ENCODE measurements around the gene NLRX1. TPM values are rescaled to one million over a fixed set of nuclear protein-coding genes. Genes with fewer than 3 reads are reported as not detected.

Gene NLRX1
- total RNA-seq, 1 donor from 2014 or later = 9.3 TPM

- Mint-ChIP-seq H3K4me1 (peaks cover 22% of the 10 kb centered on the region), H3K9me3 (no peaks in the 10 kb centered on the region), H3K27me3 (ENCODE audit: low read depth) (no peaks in the 10 kb centered on the region), H3K4me3 (no peak overlapping the region), H3K36me3 (ENCODE audit: low read depth) (no peaks in the 10 kb centered on the region), H3K27ac (ENCODE audit: unreplicated experiment) (no peak overlapping the region)
- DNase-seq (ENCODE audit: low read depth, low spot score) = no peak
- TF ChIP-seq, protein P1, sequence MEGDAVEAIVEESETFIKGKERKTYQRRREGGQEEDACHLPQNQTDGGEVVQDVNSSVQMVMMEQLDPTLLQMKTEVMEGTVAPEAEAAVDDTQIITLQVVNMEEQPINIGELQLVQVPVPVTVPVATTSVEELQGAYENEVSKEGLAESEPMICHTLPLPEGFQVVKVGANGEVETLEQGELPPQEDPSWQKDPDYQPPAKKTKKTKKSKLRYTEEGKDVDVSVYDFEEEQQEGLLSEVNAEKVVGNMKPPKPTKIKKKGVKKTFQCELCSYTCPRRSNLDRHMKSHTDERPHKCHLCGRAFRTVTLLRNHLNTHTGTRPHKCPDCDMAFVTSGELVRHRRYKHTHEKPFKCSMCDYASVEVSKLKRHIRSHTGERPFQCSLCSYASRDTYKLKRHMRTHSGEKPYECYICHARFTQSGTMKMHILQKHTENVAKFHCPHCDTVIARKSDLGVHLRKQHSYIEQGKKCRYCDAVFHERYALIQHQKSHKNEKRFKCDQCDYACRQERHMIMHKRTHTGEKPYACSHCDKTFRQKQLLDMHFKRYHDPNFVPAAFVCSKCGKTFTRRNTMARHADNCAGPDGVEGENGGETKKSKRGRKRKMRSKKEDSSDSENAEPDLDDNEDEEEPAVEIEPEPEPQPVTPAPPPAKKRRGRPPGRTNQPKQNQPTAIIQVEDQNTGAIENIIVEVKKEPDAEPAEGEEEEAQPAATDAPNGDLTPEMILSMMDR (conservative IDR thresholded peaks at IDR 0.05) = no peak
Observed at GRCh38 chr11:119202554-119202953, 34.0 kb downstream of the NLRX1 start.

- Mint-ChIP-seq H3K4me3 (peak overlapping the region; percentile 49), H3K36me3 (ENCODE audit: low read depth) (no peaks in the 10 kb centered on the region), H3K27ac (ENCODE audit: unreplicated experiment) (no peak overlapping the region), H3K9me3 (no peaks in the 10 kb centered on the region), H3K4me1 (peaks cover 32% of the 10 kb centered on the region), H3K27me3 (ENCODE audit: low read depth) (no peaks in the 10 kb centered on the region)
- TF ChIP-seq, protein P1 (conservative IDR thresholded peaks at IDR 0.05) = no peak
- DNase-seq (ENCODE audit: low read depth, low spot score) = no peak
Observed at GRCh38 chr11:119204066-119204465, 35.5 kb downstream of the NLRX1 start.

DNA sequence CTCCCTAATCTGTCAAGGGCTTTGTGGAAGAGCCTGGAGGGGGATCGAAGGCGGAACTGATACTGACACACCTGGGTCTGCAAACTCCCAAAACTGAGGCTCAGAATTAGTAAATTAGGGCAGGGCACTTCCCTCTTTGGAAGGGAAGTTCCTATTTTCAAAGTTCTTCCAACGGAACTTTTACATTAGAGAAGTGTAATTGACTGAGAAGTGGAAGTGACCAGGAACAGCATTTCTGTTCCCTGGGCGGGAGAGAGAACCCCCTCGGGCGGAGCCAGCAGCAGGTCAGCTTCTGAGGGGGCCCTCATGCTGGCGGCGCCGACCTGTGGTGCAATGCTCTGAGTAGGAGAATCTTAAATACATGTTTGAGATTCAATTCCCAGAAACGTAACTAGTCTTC lies 36.6 kb downstream of the NLRX1 start:
- TF ChIP-seq, protein P1 (conservative IDR thresholded peaks at IDR 0.05) = no peak
- Mint-ChIP-seq H3K36me3 (ENCODE audit: low read depth) (no peaks in the 10 kb centered on the region), H3K4me3 (peak overlapping the region; percentile 84), H3K27ac (ENCODE audit: unreplicated experiment) (no peak overlapping the region), H3K4me1 (peaks cover 37% of the 10 kb centered on the region), H3K9me3 (no peaks in the 10 kb centered on the region), H3K27me3 (ENCODE audit: low read depth) (no peaks in the 10 kb centered on the region)
- DNase-seq (ENCODE audit: low read depth, low spot score) = no peak

- TF ChIP-seq, protein P1 (conservative IDR thresholded peaks at IDR 0.05) = peak; percentile 97
- DNase-seq (ENCODE audit: low read depth, low spot score) = peak; percentile 99
- no peaks in the 10 kb centered on the region for H3K9me3 Mint-ChIP-seq
- peak within 1 kb of the TSS; percentile 94 for H3K27ac Mint-ChIP-seq (ENCODE audit: unreplicated experiment)
- H3K4me1 Mint-ChIP-seq = peaks cover 37% of the 10 kb centered on the region
- peak within 1 kb of the TSS; percentile 99 for H3K4me3 Mint-ChIP-seq
- H3K36me3 Mint-ChIP-seq (ENCODE audit: low read depth) = no peaks in the 10 kb centered on the region
- no peaks in the 10 kb centered on the region for H3K27me3 Mint-ChIP-seq (ENCODE audit: low read depth)
Observed at GRCh38 chr11:119205574-119206510, 37.3 kb downstream of the NLRX1 start, which contains the start of gene CBL. Gene CBL, plus strand, starts transcription at chr11:119206339. Its CDS starts 79 bp downstream, at chr11:119206418.

DNA sequence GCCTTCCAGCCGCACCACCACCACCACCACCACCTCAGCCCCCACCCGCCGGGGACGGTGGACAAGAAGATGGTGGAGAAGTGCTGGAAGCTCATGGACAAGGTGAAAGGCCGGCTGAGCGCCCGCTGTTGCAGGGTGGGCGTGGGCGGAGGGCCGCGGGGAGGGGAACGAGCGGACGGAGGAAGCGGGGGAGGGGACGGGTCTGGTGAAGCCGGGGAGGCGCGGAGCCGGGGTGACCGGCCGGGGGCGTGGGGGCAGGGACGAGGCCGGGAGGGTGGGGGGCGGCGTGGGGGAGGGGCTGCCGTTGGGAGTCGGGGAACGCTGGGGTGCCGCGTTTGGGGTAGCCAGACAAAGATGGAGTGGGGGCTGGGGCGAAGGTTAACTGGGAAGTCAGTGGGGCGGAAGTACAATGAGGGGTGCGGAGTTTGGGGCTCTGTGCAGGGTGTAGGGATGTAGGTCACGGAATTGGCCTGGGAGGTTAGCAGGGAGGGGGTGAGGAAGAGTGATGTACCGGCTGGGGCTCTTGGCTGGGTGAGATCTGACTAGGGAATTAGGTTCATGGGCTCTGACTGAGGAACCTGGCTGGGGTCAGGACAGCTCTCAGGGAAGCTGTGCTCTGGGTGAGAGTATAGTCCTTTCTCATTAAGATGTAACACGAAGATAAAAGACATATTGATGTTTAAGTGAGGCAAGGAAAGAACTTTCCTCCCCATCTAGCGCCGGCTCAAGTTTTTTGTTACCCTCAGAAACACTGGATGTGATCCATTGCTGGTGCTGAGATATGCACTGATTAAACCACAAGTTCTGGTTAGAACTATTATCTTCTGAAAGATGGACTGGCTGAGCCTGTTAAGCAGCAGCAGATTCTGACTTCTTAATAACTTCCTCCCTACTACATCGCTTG lies 38.2 kb downstream of the NLRX1 start:
- Mint-ChIP-seq H3K9me3 (no peaks in the 10 kb centered on the region), H3K27me3 (ENCODE audit: low read depth) (no peaks in the 10 kb centered on the region), H3K27ac (ENCODE audit: unreplicated experiment) (peak overlapping the region; percentile 94), H3K4me1 (peaks cover 37% of the 10 kb centered on the region), H3K36me3 (ENCODE audit: low read depth) (no peaks in the 10 kb centered on the region), H3K4me3 (peak overlapping the region; percentile 99)
- DNase-seq (ENCODE audit: low read depth, low spot score) = peak; percentile 52
- TF ChIP-seq, protein P1 (conservative IDR thresholded peaks at IDR 0.05) = no peak

Data from neural crest cell (in vitro differentiated cells).